GM12801 (cell line): Measurements from ENCODE around the gene MCRIP2.

Experiments
- TF ChIP-seq, protein P1 (sequence below): IDR thresholded peaks from one replicate; pipeline ENCODE4 v1.5.1; 2011; ENCODE audit warnings: control low read depth; ENCODE audit not compliant: insufficient read length; ENCODE audit errors: extremely low read depth

MCRIP2 gene

DNA sequence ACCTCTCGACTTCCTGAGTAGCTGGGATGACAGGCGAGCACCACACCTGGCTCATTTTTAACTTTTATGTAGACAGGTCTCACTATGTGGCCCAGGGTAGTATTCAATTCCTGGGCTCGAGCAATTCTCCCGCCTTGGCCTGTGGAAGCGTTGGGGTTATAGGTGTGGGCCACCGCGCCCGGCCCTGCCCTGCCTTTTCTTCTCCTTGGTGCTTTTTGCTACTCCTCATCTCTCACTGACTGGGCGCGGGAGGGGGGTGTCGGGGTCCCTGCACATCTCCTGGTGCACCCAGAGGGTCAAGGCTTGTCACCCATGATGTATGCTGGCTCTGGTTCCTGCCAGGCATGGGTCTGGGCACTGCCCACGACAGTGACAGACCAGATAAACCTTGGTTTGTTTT is 2.9 kb downstream of the MCRIP2 start:
- TF ChIP-seq, protein P1, sequence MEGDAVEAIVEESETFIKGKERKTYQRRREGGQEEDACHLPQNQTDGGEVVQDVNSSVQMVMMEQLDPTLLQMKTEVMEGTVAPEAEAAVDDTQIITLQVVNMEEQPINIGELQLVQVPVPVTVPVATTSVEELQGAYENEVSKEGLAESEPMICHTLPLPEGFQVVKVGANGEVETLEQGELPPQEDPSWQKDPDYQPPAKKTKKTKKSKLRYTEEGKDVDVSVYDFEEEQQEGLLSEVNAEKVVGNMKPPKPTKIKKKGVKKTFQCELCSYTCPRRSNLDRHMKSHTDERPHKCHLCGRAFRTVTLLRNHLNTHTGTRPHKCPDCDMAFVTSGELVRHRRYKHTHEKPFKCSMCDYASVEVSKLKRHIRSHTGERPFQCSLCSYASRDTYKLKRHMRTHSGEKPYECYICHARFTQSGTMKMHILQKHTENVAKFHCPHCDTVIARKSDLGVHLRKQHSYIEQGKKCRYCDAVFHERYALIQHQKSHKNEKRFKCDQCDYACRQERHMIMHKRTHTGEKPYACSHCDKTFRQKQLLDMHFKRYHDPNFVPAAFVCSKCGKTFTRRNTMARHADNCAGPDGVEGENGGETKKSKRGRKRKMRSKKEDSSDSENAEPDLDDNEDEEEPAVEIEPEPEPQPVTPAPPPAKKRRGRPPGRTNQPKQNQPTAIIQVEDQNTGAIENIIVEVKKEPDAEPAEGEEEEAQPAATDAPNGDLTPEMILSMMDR: no peak

DNA sequence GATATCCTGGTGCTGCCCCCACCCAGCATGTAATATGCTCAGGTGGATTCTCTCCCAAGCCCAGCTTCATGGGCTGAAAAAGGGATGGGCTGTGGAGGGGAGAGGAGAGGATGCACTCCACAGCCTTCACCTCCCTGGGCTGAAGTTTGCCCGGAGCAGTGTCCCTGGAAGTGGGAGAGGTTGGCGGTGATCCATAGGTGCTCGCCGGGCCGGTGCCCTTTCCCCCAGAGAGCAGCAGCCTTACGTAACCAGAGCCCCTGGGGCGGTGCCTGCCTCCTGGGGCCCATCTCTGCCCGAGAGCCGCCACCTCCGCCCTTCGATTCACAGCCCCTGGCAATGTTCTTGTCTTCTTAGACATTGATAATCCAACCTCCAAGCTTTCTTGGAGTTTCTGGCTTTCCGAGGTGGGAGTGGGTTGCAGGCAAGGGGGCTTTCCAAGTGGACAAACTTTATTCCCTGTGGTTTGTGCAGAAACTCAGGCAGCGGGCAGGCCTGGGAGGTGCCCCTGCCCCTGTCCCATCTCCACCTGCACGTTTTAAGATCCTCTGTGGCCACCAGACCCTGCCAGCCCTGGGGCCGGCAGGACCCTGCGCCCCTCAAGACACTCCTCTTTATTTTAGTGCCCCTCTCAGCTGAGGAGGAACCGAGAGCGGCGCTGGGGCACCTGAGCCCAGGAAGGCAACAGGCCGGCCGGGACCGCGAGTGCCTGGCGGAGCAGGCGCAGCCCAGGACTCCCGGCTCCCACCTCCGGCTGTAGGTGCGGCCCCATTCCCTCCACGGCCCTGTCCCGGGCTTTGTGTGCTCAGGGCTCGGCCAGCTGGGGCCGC is 4.4 kb downstream of the MCRIP2 start:
- TF ChIP-seq, protein P1: no peak

DNA sequence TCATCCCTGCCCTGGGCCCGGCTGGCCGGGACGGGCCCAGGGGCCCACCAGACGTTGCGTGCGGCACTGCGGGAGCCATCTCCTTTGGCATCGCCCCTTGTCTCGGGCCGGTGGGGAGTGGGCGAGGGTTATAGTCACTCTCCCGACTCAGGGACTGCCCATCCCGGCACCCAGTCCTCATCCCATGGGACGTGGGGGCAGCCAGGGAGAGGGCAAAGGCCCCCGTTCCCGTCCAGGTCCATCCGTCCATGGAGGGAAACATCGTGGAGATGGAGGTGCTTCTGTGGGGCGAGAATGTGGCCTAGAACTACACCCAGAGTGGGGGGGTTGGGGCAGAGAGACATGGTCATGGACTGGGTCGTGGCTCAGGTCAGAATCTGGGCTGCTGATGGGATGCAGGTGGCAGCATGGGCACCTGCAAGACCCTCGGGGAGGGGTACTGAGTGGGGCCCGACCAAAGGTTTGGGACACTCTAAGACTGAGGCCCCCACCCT is 5.1 kb downstream of the MCRIP2 start:
- TF ChIP-seq, protein P1: no peak

DNA sequence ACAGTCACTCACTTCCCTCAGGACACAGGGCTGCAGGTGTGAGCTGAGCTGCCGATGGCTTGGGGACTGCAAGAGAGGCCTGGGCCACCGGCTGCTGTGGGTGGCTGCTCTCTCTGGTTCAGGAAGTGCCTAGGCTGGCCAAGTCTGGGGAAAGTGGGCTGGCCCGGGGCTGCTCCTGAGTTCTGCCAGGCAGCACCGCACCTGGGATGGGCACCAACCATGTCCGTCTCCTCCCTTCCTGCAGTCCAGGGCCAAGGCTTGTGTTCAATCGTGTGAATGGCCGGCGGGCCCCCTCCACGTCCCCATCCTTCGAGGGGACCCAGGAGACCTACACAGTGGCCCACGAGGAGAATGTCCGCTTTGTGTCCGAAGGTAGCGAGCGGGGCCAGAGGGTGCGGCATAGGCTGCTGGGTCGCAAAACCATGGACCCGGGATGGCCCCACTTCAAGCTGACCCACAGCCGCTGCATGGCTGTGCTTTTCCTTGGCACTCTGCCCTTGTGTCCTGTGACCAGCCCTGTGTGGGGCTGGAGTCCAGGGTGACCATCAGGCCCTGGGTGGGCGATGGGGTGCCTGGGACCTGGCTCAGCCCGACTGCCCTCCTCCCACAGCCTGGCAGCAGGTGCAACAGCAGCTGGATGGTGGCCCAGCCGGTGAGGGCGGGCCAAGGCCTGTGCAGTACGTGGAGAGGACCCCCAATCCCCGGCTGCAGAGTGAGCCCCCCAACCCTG is 5.7 kb downstream of the MCRIP2 start:
- TF ChIP-seq, protein P1: no peak

DNA sequence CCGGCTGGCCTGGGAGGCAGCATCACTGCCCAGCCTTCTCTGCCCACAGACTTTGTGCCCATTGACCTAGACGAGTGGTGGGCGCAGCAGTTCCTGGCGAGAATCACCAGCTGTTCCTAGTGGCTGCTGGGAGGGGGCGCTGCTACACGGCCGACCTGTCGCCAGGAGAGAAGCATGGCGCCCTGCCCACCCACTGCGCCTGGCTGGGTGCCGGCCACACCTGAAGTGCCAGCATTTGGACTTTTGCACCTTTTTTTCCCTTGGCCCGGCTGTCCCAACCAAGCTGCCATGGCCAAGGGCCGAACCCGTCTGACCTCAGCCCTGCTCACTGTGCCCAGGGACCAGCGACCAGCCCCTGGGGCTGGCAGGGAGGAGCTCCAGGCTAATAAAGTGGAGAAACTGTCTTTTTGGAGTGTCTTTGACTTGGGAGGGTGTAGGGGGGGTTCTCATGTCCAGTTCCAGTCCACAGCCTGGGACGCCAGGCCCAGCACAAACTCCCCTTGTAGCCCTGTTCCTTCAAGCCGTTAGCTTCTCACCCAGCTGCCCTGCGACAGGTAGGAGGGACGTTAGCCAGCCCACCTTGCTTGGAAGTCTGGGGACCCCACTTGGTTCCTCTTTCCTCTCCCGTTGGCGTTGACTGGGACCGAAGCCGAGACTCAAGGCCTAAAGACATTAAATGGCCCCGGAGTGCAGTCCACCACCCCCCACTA is 6.6 kb downstream of the MCRIP2 start:
- TF ChIP-seq, protein P1: no peak

DNA sequence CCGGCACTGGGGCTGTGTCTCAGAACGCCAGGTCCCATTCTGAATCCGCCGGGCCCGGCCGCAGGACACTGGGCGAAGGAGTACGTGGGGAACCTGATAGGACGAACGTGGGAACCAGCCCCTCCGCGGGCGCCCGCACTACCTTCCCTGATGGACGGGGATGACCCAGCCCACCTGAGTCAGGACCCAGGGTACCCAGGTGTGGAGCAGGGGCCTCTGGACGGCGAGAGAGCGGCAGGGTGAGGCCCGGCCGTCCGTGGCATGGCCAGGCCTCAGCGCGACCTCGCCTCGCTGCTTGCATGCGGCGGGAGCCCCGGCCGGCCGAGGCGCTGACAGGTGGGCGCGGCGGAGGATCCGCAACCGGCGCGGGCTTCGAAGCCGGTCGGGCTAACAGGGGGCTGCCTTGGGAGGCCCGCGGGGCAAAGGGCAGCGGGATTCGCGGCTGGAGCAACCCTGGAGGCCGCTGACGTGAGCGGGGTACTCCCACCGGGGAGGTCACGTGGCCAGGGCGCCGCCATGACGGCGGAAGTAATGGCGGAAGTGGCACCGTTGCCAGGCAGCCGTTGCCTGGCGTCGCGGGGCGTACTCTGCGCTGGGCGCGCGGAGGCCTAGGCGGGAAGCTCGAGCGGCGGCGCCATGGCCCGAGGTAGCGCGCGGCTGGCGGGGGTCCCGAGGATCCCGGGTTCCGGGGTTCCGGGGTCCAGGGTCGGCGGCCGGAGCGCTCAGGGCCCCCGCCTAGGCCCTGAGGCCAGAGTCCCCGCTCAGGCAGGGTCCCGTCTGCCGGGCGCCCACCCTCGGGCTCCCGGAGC is 7.4 kb downstream of the MCRIP2 start, which contains the start of gene WDR90:
Gene WDR90, plus strand, starts transcription at position 585 of the 809 bp plus-strand sequence. Its CDS starts 52 bp downstream, at position 637.
- TF ChIP-seq, protein P1: no peak

DNA sequence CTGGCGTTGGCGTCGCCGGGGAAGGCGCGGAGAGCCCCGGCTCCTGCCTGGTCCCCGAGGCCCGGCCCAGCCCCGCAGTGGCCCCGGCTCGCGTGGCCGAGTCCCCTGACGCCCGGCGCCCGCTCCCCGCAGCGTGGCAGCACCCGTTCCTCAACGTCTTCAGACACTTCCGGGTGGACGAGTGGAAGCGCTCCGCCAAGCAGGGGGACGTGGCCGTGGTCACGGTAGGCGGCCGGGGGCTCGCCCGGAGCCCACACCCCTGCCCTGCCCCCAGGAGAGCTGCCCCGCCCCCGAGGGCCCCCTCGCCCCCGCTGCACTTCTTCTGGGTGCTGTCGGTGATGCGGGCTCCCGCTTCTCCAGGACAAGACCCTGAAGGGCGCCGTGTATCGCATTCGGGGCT is 8.0 kb downstream of the MCRIP2 start:
- TF ChIP-seq, protein P1: no peak
